ENCODE data around the gene WNT2B. TPM values are rescaled to one million over a fixed set of nuclear protein-coding genes. Genes with fewer than 3 reads are reported as not detected.
"Not testable (repeated sequence)": the region's sequence is repeated elsewhere in the genome, so short reads cannot be mapped to it uniquely, and the experiment has no call there.

The WNT2B gene
- 0.05 TPM in 1 of 2 replicates, not detected in the other for total RNA-seq

- peak; percentile 86 for DNase-seq
- Mint-ChIP-seq H3K4me1 (peaks cover 8% of the 10 kb centered on the region), H3K9me3 (no peaks in the 10 kb centered on the region), H3K27me3 (peaks cover 57% of the 10 kb centered on the region), H3K36me3 (ENCODE audit: low read depth) (no peaks in the 10 kb centered on the region), H3K27ac (no peak within 1 kb of the TSS), H3K4me3 (peak within 1 kb of the TSS; percentile 82)
- intact Hi-C loops (cut with micrococcal nuclease) = loop anchor here (2.0 to 5.0 kb wide), 2 partner anchors 116 to 564 kb away; partner anchors contain the start of gene LRIG2
These were observed at the start of gene WNT2B for GRCh38 chr1:112508278-112509004. Gene WNT2B, plus strand, starts transcription at chr1:112508965. Its CDS starts 298 bp downstream, at chr1:112509263.

- H3K27ac Mint-ChIP-seq = no peak overlapping the region
- H3K4me3 Mint-ChIP-seq = no peak overlapping the region
- peaks cover 9% of the 10 kb centered on the region for H3K27me3 Mint-ChIP-seq
- no peak for DNase-seq
- no peaks in the 10 kb centered on the region for H3K9me3 Mint-ChIP-seq
- peaks cover 4% of the 10 kb centered on the region for H3K4me1 Mint-ChIP-seq
- peaks cover 3% of the 10 kb centered on the region for H3K36me3 Mint-ChIP-seq (ENCODE audit: low read depth)
- intact Hi-C loops (cut with micrococcal nuclease) = no loop called here
These were observed 48.1 kb upstream of the WNT2B start for GRCh38 chr1:112460615-112461014.

GRCh38 chr1:112461200-112461871 is 47.4 kb upstream of the WNT2B start:
- DNase-seq = no peak
- H3K27ac Mint-ChIP-seq = no peak overlapping the region
- H3K4me3 Mint-ChIP-seq = no peak overlapping the region
- H3K36me3 Mint-ChIP-seq (ENCODE audit: low read depth) = no peaks in the 10 kb centered on the region
- peaks cover 11% of the 10 kb centered on the region for H3K4me1 Mint-ChIP-seq
- intact Hi-C loops (cut with micrococcal nuclease) = no loop called here
- H3K9me3 Mint-ChIP-seq = no peaks in the 10 kb centered on the region
- peaks cover 9% of the 10 kb centered on the region for H3K27me3 Mint-ChIP-seq

GRCh38 chr1:112462953-112463279 is 45.8 kb upstream of the WNT2B start:
- peaks cover 16% of the 10 kb centered on the region for H3K4me1 Mint-ChIP-seq
- H3K36me3 Mint-ChIP-seq (ENCODE audit: low read depth) = no peaks in the 10 kb centered on the region
- no peak overlapping the region for H3K27ac Mint-ChIP-seq
- no peak overlapping the region for H3K4me3 Mint-ChIP-seq
- intact Hi-C loops (cut with micrococcal nuclease) = no loop called here
- peaks cover 16% of the 10 kb centered on the region for H3K27me3 Mint-ChIP-seq
- no peak for DNase-seq
- no peaks in the 10 kb centered on the region for H3K9me3 Mint-ChIP-seq

GRCh38 chr1:112464501-112464900 is 44.3 kb upstream of the WNT2B start:
- DNase-seq = no peak
- no peak overlapping the region for H3K4me3 Mint-ChIP-seq
- intact Hi-C loops (cut with micrococcal nuclease) = no loop called here
- no peaks in the 10 kb centered on the region for H3K9me3 Mint-ChIP-seq
- peaks cover 16% of the 10 kb centered on the region for H3K4me1 Mint-ChIP-seq
- no peak overlapping the region for H3K27ac Mint-ChIP-seq
- H3K36me3 Mint-ChIP-seq (ENCODE audit: low read depth) = no peaks in the 10 kb centered on the region
- H3K27me3 Mint-ChIP-seq = peaks cover 27% of the 10 kb centered on the region

- Mint-ChIP-seq H3K27me3 (peaks cover 27% of the 10 kb centered on the region), H3K4me1 (peaks cover 16% of the 10 kb centered on the region), H3K27ac (no peak overlapping the region), H3K4me3 (no peak overlapping the region), H3K9me3 (no peaks in the 10 kb centered on the region), H3K36me3 (ENCODE audit: low read depth) (no peaks in the 10 kb centered on the region)
- intact Hi-C loops (cut with micrococcal nuclease) = no loop called here
- DNase-seq = no peak
These were observed 43.6 kb upstream of the WNT2B start for GRCh38 chr1:112465122-112465521.

- DNase-seq = peak; percentile 96
- Mint-ChIP-seq H3K9me3 (no peaks in the 10 kb centered on the region), H3K4me3 (peak overlapping the region; percentile 85), H3K27me3 (peaks cover 30% of the 10 kb centered on the region), H3K4me1 (peaks cover 16% of the 10 kb centered on the region), H3K36me3 (ENCODE audit: low read depth) (no peaks in the 10 kb centered on the region), H3K27ac (peak overlapping the region; percentile 68)
- intact Hi-C loops (cut with micrococcal nuclease) = loop anchor here (1.0 to 2.0 kb wide), 3 partner anchors 70 to 153 kb away; partner anchors contain the start of genes CAPZA1, CTTNBP2NL and ST7L
These were observed 42.6 kb upstream of the WNT2B start for GRCh38 chr1:112466078-112466660.

- Mint-ChIP-seq H3K4me1 (peaks cover 15% of the 10 kb centered on the region), H3K27me3 (peaks cover 29% of the 10 kb centered on the region)
- H3K36me3 Mint-ChIP-seq (ENCODE audit: low read depth); intact Hi-C loops (cut with micrococcal nuclease); H3K4me3 Mint-ChIP-seq; H3K9me3 Mint-ChIP-seq; DNase-seq; H3K27ac Mint-ChIP-seq: not testable (repeated sequence)
These were observed 38.4 kb upstream of the WNT2B start for GRCh38 chr1:112470324-112470723.

GRCh38 chr1:112470966-112471365 is 37.8 kb upstream of the WNT2B start:
- Mint-ChIP-seq H3K27ac (no peak overlapping the region), H3K4me3 (no peak overlapping the region), H3K27me3 (peaks cover 29% of the 10 kb centered on the region), H3K4me1 (peaks cover 9% of the 10 kb centered on the region), H3K36me3 (ENCODE audit: low read depth) (no peaks in the 10 kb centered on the region), H3K9me3 (no peaks in the 10 kb centered on the region)
- DNase-seq = no peak
- intact Hi-C loops (cut with micrococcal nuclease) = no loop called here

GRCh38 chr1:112472142-112472541 is 36.6 kb upstream of the WNT2B start:
- no peak for DNase-seq
- intact Hi-C loops (cut with micrococcal nuclease) = no loop called here
- H3K27ac Mint-ChIP-seq = no peak overlapping the region
- no peaks in the 10 kb centered on the region for H3K36me3 Mint-ChIP-seq (ENCODE audit: low read depth)
- peaks cover 26% of the 10 kb centered on the region for H3K27me3 Mint-ChIP-seq
- peaks cover 5% of the 10 kb centered on the region for H3K9me3 Mint-ChIP-seq
- no peak overlapping the region for H3K4me3 Mint-ChIP-seq
- H3K4me1 Mint-ChIP-seq = no peaks in the 10 kb centered on the region

GRCh38 chr1:112477550-112477949 is 31.2 kb upstream of the WNT2B start:
- no peak for DNase-seq
- no peak overlapping the region for H3K4me3 Mint-ChIP-seq
- peaks cover 2% of the 10 kb centered on the region for H3K36me3 Mint-ChIP-seq (ENCODE audit: low read depth)
- no peaks in the 10 kb centered on the region for H3K4me1 Mint-ChIP-seq
- H3K27ac Mint-ChIP-seq = no peak overlapping the region
- H3K27me3 Mint-ChIP-seq = peaks cover 15% of the 10 kb centered on the region
- intact Hi-C loops (cut with micrococcal nuclease) = no loop called here
- H3K9me3 Mint-ChIP-seq = peaks cover 18% of the 10 kb centered on the region

GRCh38 chr1:112478314-112478713 is 30.5 kb upstream of the WNT2B start:
- Mint-ChIP-seq H3K27me3 (peaks cover 19% of the 10 kb centered on the region), H3K36me3 (ENCODE audit: low read depth) (peaks cover 2% of the 10 kb centered on the region), H3K9me3 (peaks cover 18% of the 10 kb centered on the region), H3K4me3 (no peak overlapping the region), H3K27ac (no peak overlapping the region), H3K4me1 (no peaks in the 10 kb centered on the region)
- intact Hi-C loops (cut with micrococcal nuclease) = no loop called here
- DNase-seq = no peak

- intact Hi-C loops (cut with micrococcal nuclease); H3K27ac Mint-ChIP-seq; H3K36me3 Mint-ChIP-seq (ENCODE audit: low read depth); H3K4me3 Mint-ChIP-seq; H3K9me3 Mint-ChIP-seq; DNase-seq; H3K4me1 Mint-ChIP-seq: not testable (repeated sequence)
- peaks cover 19% of the 10 kb centered on the region for H3K27me3 Mint-ChIP-seq
These were observed 22.7 kb upstream of the WNT2B start for GRCh38 chr1:112486063-112486462.

- H3K4me1 Mint-ChIP-seq; H3K9me3 Mint-ChIP-seq; intact Hi-C loops (cut with micrococcal nuclease); DNase-seq; H3K36me3 Mint-ChIP-seq (ENCODE audit: low read depth); H3K27ac Mint-ChIP-seq; H3K4me3 Mint-ChIP-seq: not testable (repeated sequence)
- peaks cover 12% of the 10 kb centered on the region for H3K27me3 Mint-ChIP-seq
These were observed 21.1 kb upstream of the WNT2B start for GRCh38 chr1:112487686-112488085.

All from activated CD4-positive, alpha-beta T cell treated with anti-CD3 and anti-CD28 coated beads, Interleukin-2, amount 10 ng/mL, durations not matched to agents 24 days and 14 days (primary cell).